HG03520 (cell line): ENCODE measurements around the gene CNTNAP4.

ENCODE experiments used
- ATAC-seq: cut with Tn5 transposase; IDR thresholded peaks from one replicate; pipeline ENCODE4 v1.9.1; 2021; ENCODE audit warnings: mild to moderate bottlenecking, moderate library complexity; ENCODE audit not compliant: unreplicated experiment

Gene CNTNAP4

GRCh38 chr16:76303637-76304314 lies 26.6 kb downstream of the CNTNAP4 start:
- ATAC-seq: no peak

- ATAC-seq: no peak
Observed at GRCh38 chr16:76309639-76310335, 32.6 kb downstream of the CNTNAP4 start.

DNA sequence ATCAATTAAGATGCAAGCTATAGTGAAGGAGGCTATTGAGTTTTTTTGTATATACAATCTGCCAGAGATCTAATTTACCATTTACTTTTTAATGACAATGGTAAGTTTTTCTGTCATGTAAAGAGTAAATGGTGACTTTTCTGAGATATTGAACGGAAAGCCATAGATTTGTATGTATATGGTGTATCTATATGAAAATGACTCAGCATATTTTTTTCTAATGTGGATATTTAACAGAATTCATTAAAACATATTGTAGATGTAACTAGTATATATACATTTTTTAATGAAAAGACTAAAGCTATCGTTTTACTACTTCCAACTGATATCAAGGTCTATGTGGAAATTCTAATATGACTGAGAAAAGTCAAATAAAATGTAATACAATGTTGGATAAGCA lies 34.1 kb downstream of the CNTNAP4 start:
- no peak for ATAC-seq

DNA sequence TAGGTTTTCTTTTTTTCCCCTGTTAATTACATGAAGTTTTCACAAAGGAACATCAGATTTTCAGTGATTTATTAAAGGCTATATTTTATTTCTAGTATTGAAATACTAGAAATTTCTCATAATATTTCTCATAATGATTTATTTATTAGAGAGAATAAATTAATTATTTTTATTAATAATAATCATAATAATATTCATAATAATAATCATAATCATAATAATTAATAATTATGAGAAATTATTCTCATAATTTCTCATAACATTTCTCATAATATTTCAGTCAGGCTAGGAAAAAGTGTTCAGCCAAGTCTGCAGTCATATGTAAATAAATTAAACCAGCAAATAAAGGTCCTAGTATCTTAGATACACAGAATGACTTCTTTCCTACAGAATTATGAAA lies 41.4 kb downstream of the CNTNAP4 start:
- no peak for ATAC-seq

- ATAC-seq: no peak
Observed at GRCh38 chr16:76329106-76329505, 51.9 kb downstream of the CNTNAP4 start.

DNA sequence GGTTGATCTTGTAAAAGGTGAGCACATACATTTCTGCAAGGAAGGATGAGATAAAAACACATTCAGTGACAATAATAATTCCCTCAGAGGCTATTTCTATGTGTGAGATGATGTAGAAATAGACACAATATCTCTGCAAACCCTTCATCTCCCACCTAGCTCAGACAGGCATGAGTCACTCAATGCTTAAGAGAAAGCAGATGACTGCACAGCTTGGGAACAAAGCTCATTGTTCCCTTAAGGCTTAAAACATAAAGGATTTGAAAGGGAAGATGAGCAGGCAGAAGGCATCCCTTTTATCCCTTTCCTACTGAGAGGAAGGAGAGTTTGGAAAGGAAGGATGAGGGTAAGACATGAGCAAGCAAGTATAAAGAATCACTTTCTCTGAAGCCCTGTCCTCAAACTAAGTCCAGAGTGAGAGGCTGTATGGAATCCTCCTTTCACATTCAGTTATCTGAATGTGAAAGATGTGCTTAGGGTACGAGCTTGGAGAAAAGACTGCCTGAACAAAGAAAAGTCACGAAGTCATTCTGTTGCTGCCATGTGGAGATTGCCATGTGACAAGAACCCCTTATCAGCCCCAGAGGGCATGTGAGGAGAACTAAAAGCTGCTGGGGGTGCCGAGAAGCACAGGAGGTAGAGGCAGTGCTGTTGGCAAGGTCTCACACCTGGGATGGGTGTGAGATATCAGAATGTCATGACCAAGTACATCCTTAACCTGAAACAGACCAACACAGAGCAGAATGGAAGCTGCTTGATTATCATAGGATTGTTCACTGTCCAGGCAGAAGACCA lies 58.2 kb downstream of the CNTNAP4 start:
- no peak for ATAC-seq

GRCh38 chr16:76336112-76336511 lies 58.9 kb downstream of the CNTNAP4 start:
- ATAC-seq: no peak

GRCh38 chr16:76338472-76338871 lies 61.3 kb downstream of the CNTNAP4 start:
- ATAC-seq: no peak

DNA sequence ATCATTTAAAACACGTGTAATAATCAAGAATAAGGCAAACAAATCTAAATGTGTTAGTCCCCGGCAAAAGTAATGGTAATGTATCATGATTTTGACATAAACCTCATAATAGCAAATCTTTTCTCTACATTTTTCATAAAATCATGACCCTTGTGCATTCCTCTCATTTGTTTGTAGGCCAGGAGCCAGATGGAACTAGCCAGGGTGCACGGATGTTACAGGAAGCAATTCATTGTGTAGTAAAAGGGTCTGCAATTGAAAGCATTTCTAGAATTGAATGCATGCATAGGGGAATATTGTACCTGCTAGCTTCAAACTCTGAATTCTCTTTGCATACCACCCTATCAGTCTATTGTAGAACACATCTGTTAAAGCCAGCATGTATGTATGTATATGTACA lies 66.6 kb downstream of the CNTNAP4 start:
- no peak for ATAC-seq

- ATAC-seq: no peak
Observed at GRCh38 chr16:76345163-76345661, 68.0 kb downstream of the CNTNAP4 start.

- ATAC-seq: no peak
Observed at GRCh38 chr16:76346210-76346609, 69.0 kb downstream of the CNTNAP4 start.

DNA sequence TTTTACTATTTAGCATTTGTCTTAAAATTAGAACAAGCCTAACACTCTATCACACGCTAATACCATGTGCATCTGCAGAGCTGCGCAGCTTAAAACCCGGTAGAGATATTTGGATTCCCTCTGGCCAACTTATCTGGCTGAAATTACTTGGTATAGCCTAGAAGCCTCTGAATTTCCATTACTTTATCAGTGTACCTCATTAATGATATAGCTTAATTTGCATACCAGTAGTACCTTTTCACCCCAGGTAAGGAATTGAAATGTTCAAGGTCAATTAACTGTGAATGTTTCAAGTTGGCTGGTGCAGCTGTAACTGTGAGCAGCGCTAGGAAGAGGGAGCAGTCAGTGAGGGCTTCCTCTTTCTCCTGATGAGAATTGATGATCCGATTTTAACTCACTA lies 74.2 kb downstream of the CNTNAP4 start:
- no peak for ATAC-seq

- ATAC-seq: no peak
Observed at GRCh38 chr16:76360404-76360803, 83.2 kb downstream of the CNTNAP4 start.

GRCh38 chr16:76370344-76370743 lies 93.1 kb downstream of the CNTNAP4 start:
- ATAC-seq: no peak

- no peak for ATAC-seq
Observed at GRCh38 chr16:76371441-76371840, 94.2 kb downstream of the CNTNAP4 start.

- no peak for ATAC-seq
Observed at GRCh38 chr16:76373998-76374397, 96.8 kb downstream of the CNTNAP4 start.

- no peak for ATAC-seq
Observed at GRCh38 chr16:76376988-76377387, 99.8 kb downstream of the CNTNAP4 start.

DNA sequence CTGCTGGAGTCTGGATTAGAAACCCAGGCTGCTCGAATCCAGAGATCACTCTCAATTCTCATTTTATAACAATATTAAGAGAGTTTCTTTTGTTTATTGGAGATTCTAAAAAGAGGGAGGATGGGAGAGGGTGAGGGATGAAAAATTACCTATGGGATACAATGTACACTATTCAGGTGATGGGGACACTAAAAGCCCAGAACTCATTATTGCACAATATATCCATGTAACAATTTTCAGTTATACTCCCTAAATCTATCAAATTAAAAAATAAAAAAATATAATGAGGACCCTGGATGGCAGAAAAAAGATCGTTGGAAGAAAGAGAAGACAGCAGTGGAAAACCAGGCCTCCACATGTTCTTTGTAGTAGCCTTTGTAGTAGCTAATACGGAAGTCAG lies 100.8 kb downstream of the CNTNAP4 start:
- ATAC-seq: no peak

GRCh38 chr16:76381096-76381495 lies 103.9 kb downstream of the CNTNAP4 start:
- ATAC-seq: no peak

GRCh38 chr16:76385601-76386230 lies 108.5 kb downstream of the CNTNAP4 start:
- no peak for ATAC-seq

- ATAC-seq: no peak
Observed at GRCh38 chr16:76386784-76387183, 109.6 kb downstream of the CNTNAP4 start.
